Glutamatergic neuron (in vitro differentiated cells): Measurements from ENCODE around the gene CSHL1. TPM values are rescaled to one million over a fixed set of nuclear protein-coding genes. Genes with fewer than 3 reads are reported as not detected.
"Not testable (repeated sequence)": the region's sequence is repeated elsewhere in the genome, so short reads cannot be mapped to it uniquely, and the experiment has no call there.

Source experiments
- DNase-seq: peaks from one replicate; pipeline ENCODE4 v3.0.0; 2022
- H3K27ac Mint-ChIP-seq: one replicate; pipeline ENCODE4 v1.8.0; 2020; ENCODE audit warnings: mild to moderate bottlenecking, mixed read lengths, inconsistent platforms; ENCODE audit not compliant: unreplicated experiment
- H3K27me3 Mint-ChIP-seq: one replicate; pipeline ENCODE4 v1.8.0; 2020; ENCODE audit warnings: mild to moderate bottlenecking, moderate library complexity, mixed read lengths, inconsistent platforms; ENCODE audit not compliant: unreplicated experiment
- H3K36me3 Mint-ChIP-seq: one replicate; pipeline ENCODE4 v1.8.0; 2020; ENCODE audit warnings: mild to moderate bottlenecking, mixed read lengths, inconsistent platforms; ENCODE audit not compliant: unreplicated experiment
- H3K4me1 Mint-ChIP-seq: one replicate; pipeline ENCODE4 v1.8.0; 2020; ENCODE audit warnings: mild to moderate bottlenecking, low read depth, mixed read lengths, inconsistent platforms; ENCODE audit not compliant: unreplicated experiment
- H3K4me3 Mint-ChIP-seq: one replicate; pipeline ENCODE4 v1.8.0; 2020; ENCODE audit warnings: mild to moderate bottlenecking, mixed read lengths, inconsistent platforms; ENCODE audit not compliant: unreplicated experiment
- H3K9me3 Mint-ChIP-seq: one replicate; pipeline ENCODE4 v1.8.0; 2020; ENCODE audit warnings: mild to moderate bottlenecking, moderate library complexity, mixed read lengths, inconsistent platforms; ENCODE audit not compliant: unreplicated experiment
- total RNA-seq: library from RNA; stranded (reverse); fragmentation: NEBNext Ultra II Directional; extraction: Animal tissue kit (Norgen Biotek cat#: 25700); gene quantifications from one replicate; pipeline ENCODE4 v1.2.1, GENCODE V29; 2021; ENCODE audit not compliant: unreplicated experiment
- TF ChIP-seq, protein P1 (sequence below): fragments of 200-600 bp; sonication (generic); IDR thresholded peaks from one replicate; pipeline ENCODE4 v1.5.0; 2021; ENCODE audit not compliant: partially characterized antibody, unreplicated experiment

Gene CSHL1
- total RNA-seq, 1 donor from 2014 or later, result not detected

DNA sequence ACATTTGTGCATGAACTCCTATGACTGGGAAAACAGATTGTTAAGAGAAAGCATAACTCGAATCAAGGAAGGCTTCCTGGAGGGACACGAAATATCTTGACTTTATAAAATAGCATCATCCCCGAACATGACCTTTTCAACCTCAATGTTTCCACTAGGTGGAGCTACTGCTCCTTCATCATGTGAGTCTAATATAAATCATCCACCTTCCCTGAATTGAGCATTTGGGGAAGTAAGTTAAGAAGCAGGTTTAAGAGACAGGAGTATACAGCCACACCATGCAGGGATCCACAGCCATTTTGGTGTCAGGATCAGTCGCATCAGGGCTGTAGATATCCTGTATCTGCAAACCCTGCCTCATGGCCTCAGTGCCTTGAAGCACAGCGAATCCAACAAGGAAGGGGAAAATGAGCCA lies 7.3 kb downstream of the CSHL1 start:
- peak overlapping the region; percentile 84 for H3K27ac Mint-ChIP-seq
- H3K36me3 Mint-ChIP-seq, H3K27me3 Mint-ChIP-seq, DNase-seq, H3K9me3 Mint-ChIP-seq, H3K4me3 Mint-ChIP-seq: not testable (repeated sequence)
- TF ChIP-seq, protein P1, sequence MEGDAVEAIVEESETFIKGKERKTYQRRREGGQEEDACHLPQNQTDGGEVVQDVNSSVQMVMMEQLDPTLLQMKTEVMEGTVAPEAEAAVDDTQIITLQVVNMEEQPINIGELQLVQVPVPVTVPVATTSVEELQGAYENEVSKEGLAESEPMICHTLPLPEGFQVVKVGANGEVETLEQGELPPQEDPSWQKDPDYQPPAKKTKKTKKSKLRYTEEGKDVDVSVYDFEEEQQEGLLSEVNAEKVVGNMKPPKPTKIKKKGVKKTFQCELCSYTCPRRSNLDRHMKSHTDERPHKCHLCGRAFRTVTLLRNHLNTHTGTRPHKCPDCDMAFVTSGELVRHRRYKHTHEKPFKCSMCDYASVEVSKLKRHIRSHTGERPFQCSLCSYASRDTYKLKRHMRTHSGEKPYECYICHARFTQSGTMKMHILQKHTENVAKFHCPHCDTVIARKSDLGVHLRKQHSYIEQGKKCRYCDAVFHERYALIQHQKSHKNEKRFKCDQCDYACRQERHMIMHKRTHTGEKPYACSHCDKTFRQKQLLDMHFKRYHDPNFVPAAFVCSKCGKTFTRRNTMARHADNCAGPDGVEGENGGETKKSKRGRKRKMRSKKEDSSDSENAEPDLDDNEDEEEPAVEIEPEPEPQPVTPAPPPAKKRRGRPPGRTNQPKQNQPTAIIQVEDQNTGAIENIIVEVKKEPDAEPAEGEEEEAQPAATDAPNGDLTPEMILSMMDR, result peak; percentile 40
- peaks cover 41% of the 10 kb centered on the region for H3K4me1 Mint-ChIP-seq

DNA sequence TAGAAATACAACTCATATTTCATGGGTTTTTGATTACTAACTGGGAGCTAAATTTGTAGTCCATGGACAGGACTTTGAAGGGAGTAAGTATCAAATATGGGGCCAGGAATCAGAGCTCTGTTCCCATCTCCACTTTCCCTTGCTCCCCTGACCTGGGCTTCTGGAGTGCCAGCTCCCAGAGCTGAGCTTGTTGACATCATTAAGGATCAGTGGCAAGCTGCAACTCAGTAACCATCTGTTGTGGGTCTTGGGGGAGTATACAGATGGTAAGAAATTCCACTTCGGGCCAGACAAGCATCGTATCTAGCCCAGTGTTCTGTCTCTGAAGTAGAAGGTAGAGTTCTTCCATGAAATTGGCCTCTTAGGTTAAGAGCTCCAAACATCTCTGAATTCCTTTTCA lies 9.1 kb downstream of the CSHL1 start:
- Mint-ChIP-seq H3K4me1 (peaks cover 35% of the 10 kb centered on the region), H3K4me3 (peak overlapping the region; percentile 27), H3K27ac (peak overlapping the region; percentile 88)
- not testable (repeated sequence) for H3K9me3 Mint-ChIP-seq, H3K36me3 Mint-ChIP-seq, H3K27me3 Mint-ChIP-seq, DNase-seq

DNA sequence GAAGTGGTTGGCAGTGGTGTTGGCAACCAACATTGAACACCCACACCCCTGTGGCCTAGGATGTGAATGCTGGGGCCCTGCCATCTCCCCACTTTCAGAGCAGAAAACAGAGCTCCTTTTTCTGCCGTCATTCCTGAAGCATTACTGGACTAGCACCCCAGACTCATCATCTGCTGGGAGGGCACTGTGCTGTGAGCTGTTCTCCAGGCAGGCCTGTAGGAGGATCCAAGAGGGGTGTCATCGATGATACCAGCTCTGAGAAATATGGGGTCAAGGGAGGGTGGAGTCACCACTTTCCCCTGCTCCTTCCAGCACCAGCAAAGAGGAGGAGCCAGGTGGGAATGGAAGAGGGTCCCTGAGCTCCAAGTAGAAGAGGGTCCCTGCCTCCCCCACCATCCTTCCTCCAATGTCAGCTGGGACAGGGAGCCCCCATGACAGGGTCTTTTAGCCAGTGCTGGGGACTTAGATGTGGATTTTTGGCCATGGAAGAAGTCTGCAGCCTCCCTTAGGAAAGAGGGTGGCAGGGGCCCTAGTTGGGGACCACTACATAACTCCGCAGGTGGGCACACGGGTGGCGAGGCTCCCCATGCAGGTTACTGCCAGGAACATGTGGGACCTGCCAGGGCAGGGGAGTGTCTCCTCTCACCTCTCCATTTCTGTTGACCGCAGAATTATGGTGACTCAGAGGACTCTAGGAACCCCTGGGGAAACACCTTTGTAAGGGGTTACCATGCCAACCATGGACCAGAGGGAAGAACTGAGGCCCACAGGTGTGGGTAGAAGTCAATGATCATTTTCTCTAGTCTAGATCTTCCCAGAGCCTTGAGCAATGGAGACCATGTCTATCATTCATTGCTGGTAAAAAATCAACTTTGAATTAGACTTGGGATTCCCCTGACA lies 11.9 kb downstream of the CSHL1 start:
- H3K9me3 Mint-ChIP-seq, DNase-seq, H3K36me3 Mint-ChIP-seq, H3K4me3 Mint-ChIP-seq, H3K27me3 Mint-ChIP-seq, H3K27ac Mint-ChIP-seq: not testable (repeated sequence)
- H3K4me1 Mint-ChIP-seq, result peaks cover 29% of the 10 kb centered on the region

DNA sequence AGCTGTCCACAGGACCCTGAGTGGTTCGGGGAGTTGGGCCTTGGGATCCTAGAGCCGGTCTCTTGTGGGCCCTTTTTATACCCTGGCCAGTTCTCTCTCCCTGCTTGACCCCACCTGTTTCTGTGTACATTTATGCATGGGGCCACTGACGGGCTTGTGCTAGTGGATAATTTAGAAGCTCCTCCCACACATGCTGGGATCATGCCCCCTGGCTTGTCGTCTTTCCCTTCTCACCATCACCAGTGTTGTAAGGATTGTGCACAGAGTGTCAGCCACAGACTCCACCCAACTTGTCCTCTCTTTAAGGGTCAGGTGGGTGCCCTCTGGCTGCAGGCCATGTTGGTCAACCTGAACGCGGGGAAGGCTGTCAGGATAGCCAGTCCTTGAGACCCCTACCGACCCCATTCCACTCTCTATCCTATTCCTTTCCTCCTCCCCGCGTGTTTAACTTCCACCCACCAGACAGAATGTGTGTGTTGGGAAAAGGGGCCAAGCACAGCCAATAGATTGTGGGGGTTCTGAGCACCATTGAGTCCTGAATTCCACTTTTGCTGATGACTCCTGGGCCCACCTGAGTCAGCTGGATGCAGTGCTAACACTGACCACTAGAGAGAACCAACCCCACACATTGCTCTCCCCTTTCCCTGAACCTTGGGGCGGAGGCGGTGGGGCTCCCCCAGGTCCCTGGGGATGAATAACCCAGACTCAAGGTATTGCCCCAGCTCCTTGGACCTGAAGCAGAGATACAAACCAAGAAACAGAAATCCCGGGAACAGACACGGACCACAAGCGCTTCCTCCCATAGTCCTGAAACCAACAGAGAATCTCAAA lies 14.3 kb downstream of the CSHL1 start, which contains the start of gene CSH1:
Gene CSH1 (minus strand): TSS at position 51 of the 831 bp plus-strand sequence. CDS start 63 bp downstream, outside the sequence.
- not testable (repeated sequence) for H3K4me3 Mint-ChIP-seq, H3K36me3 Mint-ChIP-seq, H3K27me3 Mint-ChIP-seq, H3K9me3 Mint-ChIP-seq, H3K27ac Mint-ChIP-seq, DNase-seq
- peaks cover 19% of the 10 kb centered on the region for H3K4me1 Mint-ChIP-seq

DNA sequence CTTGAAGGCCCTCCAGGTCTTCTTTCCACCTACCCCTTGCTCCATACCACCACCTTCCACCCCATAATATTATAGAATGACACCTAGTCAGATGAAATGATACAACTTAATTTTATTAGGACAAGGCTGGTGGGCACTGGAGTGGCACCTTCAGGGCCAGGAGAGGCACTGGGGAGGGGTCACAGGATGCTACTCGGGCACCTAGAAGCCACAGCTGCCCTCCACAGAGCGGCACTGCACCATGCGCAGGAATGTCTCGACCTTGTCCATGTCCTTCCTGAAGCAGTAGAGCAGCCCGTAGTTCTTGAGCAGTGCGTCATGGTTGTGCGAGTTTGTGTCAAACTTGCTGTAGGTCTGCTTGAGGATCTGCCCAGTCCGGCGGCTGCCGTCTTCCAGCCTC lies 16.2 kb downstream of the CSHL1 start:
- not testable (repeated sequence) for DNase-seq, H3K9me3 Mint-ChIP-seq, H3K4me1 Mint-ChIP-seq, H3K4me3 Mint-ChIP-seq, H3K36me3 Mint-ChIP-seq, H3K27me3 Mint-ChIP-seq, H3K27ac Mint-ChIP-seq

DNA sequence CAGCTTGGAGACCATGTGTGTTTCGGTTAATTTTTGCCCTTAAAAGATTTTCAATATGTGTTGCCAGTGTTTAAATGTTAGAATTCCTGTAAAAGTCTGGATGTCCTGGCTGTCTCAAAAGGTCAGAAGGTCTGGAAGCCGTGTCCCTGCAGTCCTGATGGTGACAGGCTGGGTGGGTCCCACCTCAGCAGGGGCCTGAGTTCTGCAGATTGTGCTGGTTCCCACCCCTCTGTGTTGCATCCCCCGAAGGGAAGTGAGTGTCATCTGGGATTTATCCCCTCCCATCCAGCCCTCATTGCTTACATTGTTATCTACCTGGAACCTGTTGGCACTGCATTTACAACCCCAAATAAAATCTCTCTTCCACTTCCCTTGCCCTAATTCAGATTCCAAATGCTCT lies 17.0 kb downstream of the CSHL1 start:
- H3K9me3 Mint-ChIP-seq, H3K27me3 Mint-ChIP-seq, H3K36me3 Mint-ChIP-seq, DNase-seq, H3K4me3 Mint-ChIP-seq, H3K27ac Mint-ChIP-seq: not testable (repeated sequence)
- peaks cover 10% of the 10 kb centered on the region for H3K4me1 Mint-ChIP-seq

DNA sequence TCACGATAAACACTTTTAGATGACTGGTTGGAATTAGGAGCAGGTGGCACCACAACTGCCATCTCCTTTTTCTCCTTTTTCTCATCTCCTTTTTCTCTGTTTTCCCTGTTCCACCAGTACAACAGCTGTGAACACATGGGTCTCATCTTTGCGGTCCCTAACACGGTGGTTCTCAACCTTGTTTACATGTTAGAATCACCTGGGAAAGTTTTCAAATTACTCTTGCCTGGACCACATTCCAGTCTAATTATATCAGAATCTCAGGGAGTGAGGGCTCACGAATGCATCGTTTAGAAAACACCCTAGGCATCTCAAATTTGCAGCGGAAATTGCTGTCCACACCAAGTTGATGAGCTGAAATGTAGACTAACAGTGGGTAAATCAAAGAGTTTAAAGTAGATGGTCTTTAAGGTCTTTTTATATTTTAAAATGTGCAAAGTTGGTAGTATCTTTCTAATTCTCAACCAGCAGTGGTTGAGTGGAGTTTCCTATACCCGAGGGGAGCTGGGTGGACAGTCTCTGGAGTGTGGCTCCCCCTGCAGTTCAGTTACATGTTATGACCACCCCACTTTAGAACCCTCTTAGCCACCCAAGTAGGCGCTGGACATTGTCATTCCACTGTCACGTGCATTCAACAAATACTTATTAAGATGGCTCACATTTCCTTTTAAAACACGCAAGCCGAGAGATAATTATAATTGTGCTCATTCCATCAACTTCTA lies 18.6 kb downstream of the CSHL1 start:
- not testable (repeated sequence) for H3K9me3 Mint-ChIP-seq, H3K27ac Mint-ChIP-seq, H3K4me3 Mint-ChIP-seq, H3K36me3 Mint-ChIP-seq, H3K27me3 Mint-ChIP-seq, DNase-seq
- peaks cover 18% of the 10 kb centered on the region for H3K4me1 Mint-ChIP-seq
